NCI-H2107 (cell line): ENCODE results near the gene DNER.
"Not testable (repeated sequence)": the region's sequence is repeated elsewhere in the genome, so short reads cannot be mapped to it uniquely, and the experiment has no call there.

ENCODE experiments used
- DNase-seq: peaks from one replicate; lab custom pipeline; 2025; lab: John Stamatoyannopoulos, UW

The DNER gene

DNA sequence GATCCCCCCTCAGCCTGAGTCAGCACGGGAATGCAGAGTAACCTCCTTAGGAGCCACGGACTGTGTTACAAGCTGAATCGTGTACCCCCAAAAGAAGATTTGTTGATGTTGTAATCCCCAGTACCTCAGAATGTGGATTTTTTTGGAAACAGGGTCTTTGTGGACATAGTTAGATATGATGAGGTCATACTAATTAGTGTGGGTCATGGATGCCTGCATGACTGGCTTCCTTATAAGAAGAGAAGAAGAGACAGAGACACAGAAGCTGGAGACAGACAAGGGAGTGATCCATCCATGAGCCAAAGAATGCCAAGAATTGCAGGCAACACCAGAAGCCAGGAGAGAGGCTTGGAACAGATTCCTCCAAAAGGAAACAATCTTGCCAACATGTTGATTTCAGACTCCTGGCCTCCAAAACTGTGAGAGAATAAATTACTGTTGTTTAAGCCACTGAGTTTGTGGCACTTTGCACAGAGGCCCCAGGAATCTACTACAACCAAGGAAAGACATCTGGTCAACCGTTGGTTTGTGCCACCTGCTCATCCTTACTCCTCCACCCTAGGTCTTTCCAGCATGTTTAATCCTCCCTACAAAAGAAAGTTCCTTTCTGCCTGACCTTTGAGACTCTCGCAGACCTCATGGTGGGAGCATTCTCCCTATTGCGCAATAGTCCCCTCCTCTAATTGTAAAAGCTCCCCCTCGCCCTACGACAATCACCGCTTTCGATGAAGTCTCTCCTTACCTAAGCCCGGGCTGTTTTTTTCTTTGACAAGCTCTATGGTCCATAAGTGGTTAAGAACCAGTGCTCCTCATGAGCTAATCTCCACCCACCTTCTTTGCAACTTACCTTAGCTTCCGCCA lies 91.6 kb downstream of the DNER start:
- DNase-seq: no peak

DNA sequence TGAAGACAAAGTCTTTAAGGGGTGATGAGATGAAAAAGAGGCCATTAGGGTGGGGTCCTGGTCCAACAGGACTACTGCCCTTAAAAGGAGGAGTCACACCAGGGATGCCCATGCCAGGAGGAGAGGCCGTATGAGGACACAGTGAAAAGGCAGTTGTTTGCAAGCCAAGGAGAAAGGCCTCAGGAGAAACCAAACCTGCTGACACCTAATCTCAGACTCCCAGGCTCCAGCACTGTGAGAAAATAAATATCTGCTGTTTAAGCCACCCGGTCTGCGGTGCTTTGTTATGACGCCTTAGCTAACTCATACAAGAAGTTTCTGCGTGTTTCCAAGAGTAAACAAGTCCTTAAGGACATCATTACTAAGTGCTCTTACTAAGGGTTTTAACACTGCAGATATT lies 93.6 kb downstream of the DNER start:
- DNase-seq: no peak

DNA sequence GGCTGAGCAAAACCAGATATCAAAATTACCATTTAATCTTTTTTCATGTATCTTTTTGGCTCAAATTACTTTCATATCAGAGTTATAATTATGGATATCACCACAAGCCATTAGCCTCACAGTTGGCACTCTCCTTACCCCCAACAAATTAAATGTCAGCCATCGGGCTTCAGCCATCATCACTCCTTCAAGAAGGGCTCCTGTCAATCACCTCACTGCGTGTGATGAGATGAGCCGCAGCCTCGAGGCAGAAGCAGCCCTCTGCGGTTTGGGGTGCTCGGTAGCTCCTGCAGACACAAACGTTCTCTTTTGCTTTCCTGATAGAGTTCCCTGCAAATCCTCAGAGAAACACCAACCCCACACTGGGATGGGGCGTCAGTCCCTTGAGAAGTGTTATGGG lies 94.1 kb downstream of the DNER start:
- DNase-seq: no peak

DNA sequence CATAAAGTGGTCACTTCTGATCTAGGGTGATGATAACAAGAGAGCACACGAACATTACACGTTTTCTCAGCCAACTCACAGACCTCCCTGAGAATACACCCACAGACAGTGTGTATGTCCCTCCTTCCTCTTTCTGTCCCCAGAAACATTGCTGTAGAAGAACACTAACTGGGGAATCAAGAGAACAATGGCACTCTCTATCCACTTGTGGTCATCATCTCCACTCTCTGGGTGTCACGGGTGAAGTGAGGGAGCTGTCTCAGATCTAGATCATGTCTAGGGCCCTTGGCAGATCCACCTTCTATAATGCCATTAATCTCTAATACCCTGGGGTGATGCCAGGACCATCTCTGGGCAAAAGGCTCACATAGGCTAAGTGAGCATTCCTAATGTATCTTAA lies 97.9 kb downstream of the DNER start:
- no peak for DNase-seq

DNA sequence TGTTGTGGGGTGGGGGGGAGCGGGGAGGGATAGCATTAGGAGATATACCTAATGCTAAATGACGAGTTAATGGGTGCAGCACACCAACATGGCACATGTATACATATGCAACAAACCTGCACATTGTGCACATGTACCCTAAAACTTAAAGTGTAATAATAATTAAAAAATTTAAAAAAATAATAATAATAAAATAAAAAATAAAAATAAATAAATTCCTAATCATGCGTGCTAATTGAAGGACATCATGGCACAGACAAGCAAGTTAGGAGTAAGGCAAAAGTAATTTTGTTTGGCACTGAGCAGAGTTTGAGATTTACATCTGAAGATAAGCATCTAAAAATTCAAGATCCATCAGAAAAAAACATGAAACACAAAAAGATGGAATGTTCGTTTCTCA lies 100.3 kb downstream of the DNER start:
- not testable (repeated sequence) for DNase-seq

DNA sequence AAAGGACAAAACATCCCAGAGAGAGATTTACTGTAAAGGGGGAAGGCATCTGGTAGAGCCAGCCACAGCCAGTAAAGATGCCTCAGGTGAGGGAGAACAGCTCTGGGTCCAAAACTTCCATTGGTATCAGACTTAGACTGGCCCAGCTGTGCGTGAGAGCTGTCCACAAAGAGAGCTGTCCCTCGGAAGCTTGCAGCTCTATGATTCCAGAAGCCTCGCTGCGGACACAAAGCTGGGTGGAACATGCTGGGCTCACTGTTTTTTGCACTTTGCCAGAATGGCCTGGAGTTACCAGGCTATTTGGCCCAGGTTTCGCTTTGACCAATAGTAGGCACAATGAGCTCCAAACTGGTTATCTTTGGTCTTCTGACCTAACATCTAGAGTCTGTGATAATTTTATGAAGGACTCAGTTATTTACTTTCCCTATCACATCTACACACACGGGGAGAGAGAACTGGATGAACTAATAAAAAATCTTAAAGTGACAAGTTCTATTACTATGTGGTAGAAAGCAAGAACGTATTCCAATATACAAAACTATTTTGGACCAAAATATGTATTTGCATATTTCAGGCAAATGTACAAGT lies 101.9 kb downstream of the DNER start:
- no peak for DNase-seq

DNA sequence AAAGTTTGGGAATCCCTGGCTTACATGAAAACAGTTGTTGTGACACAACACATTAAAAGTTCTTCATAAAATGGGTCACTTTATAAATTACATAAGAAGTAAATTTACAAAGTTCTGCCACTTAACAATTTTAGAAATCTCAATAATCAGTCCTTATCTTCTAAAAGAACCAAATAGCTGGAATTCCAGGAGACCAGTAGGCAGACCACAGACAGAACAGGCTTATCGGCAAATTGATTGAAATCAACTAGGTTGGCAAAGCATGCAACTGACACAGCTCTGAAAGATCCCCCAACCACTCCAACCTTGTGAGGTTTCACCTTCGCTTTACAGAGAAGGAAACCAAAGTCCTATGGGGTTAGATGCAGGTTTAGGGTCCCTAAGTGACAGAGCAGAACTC lies 103.0 kb downstream of the DNER start:
- DNase-seq: no peak

DNA sequence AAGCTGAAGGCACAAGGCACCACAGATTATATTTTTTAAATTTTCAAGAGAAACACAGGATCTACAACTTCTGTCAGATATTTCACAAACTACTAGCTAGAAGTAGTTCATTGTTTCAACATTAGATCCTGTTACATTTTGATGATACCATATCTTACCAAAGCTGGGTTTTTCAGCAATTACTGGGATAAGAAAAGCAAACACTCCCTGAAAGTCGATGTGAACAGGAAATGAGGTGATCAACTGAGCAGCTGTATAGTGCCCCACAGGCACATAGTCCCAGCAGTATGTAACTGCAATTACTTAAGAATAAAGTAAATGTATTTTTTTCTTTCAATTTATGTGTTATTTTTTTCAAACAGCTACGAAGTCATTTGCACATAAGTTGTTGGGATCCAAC lies 103.5 kb downstream of the DNER start:
- DNase-seq: no peak

DNA sequence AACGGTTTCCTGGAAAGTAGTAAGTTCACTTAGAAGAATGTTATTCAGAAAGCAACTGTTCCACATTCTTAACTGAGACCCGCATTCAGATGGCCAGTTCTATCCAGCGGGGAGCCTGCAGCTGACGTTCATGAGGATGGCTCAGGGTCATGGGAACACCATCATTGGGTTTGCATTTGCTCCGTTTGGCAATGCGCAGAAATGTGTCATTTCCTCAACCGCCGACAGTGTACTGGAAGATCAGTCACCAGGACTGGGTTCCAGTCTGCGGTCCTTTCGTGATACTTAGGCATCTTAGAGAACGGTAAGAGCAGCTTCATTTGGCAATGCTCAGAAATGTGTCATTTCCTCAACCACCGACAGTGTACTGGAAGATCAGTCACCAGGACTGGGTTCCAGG lies 104.0 kb downstream of the DNER start:
- DNase-seq: no peak

DNA sequence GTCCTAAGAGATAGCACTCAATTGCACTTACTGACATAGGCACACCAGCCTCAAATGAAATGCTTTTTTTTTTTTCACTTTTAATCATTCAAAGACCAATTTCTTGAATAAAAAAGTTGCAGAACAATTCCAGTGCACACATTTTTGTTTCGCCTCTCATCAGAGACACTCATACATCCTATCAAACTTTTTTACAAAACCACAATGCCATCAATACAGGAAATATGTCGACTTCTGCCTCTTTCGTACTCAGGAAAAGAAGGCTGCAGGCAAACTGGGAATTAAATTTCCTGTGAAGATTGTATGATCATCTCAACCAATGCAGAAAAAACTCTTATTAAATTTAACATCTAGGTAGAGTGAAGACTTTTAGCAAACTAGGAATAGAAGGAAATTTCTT lies 112.4 kb downstream of the DNER start:
- no peak for DNase-seq

DNA sequence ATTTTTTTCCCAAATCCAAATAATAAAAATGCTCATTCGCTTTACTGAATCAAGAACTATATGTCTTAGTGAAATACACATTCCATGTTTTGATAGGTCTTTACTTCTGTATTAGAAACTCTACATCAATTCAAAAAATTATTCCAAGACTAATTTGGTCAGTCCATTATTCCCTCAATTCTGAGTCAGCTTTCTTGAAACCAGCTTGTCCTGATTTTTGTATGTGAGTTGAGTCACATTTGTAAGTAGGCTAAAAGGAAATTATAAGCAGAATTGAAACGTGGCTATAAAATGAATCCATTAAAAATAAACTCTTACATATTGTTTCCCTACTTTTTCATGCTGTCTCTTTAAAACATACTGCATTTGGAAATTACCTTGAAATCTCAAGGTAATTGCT lies 113.0 kb downstream of the DNER start:
- DNase-seq: no peak

DNA sequence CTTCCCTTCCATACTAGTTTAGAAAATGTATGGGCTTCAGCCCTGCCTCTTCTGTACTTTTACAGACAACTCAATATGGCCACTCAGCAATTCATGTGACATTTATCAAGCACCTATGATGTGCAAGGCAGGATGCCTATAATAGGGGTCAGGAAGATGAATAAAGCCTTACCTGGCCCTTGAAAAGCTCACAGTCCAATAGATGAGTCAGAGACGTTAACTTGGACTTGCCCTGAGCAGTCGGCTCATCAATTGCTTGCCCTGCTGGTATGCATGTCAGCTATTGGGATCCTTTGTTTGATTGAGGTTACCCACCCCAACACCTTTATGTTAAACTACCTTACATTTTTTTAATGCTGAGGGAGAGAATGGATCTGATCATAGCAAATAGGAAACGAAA lies 116.1 kb downstream of the DNER start:
- no peak for DNase-seq

DNA sequence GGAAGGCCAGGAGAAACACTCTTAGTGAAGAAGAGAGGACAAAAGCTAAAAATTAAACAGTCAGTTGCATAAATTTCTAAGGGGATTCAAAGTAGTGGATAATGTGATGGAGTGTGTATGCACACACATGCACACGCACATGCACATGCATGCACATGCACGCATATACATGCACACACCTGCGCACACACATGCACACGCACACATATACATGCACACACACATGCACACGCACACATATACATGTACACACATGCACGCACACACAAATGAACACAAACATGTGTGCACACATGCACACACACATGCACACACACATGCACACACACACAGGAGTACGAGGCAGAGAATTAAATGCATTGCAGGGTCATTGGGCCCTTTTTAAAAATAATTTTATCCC lies 117.6 kb downstream of the DNER start:
- no peak for DNase-seq

DNA sequence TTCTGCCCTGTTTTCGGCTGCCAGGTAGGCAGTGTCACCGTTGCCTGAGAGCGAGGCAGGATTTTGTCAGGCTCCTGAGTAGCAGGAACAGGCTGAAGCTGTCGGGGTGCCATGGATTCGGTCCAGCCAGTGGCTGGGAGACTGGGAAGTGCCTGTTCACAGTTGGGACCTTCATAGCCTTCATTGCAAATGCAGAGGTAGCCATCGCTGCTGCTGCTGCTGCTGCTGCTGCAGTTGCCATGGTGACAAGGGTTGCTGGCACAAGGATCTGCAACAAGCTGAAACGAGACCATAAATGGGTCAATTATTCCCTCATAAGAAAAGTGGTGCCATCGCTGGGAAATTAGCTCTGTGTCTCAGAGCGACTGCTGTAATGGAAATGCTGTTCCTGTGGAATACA lies 122.7 kb downstream of the DNER start:
- DNase-seq: no peak

DNA sequence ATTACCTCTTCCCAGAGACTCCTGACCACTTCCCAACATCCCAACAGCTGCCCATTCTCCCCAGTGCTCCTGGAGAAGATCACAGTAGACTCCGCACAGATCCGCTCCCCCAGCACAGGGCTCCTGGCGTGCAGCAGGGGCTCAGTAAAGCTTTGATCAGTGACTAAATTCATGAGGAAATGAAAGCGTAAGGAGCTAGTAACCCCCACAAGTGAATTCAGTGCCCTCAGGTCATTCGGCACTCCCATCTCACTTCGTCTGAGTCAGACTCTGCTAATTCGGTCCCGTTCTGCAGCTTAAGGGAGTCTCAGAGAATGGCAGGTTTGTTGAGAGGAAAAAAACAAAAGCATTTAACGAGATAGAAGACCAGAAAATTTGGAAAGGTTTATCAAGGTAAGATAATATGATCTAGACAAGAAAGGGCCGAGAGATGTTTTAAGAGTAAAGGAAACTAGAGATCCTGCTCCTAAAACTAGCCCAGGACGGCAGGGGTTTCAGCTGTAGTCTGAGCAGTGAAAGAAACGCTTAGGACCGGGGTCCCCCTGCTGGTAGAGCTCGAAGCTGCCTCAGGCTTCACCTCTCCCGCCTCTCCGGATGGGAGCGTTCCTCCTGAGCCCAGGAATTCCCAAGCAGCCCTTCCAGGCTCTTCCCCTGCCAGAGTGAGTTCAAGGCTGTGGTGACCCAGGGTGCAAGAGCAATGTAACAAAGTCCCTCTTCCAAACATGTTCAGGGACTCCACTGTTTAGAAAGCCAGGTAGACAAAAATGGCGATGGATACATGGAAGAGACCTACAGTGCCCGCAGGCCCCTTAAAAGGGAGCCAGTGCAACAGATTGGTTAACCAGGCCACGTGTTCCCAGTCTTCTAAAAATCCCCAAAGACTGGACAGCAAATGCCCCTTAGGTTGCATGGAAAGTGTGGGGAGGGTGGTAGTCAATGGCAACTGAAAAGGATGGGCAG lies 127.3 kb downstream of the DNER start:
- DNase-seq: peak; percentile 34

DNA sequence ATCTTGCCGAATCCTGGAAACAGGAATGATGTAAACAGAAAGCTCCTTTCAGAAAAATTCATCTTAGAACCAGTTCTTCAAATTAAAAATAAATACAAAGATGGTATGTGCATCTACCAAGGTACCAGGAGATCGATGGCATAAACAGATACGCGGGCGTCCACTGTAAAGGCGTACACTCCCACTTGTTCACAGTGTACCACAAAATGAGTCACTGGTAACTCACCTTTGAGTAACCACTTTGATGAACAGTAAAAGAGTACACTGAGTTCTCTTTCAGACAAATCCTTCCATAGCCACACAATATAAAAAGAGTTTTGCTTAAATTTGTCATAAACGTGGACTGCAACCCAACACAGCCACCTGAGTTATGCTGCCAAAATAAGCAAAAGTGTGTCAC lies 128.3 kb downstream of the DNER start:
- DNase-seq: no peak

DNA sequence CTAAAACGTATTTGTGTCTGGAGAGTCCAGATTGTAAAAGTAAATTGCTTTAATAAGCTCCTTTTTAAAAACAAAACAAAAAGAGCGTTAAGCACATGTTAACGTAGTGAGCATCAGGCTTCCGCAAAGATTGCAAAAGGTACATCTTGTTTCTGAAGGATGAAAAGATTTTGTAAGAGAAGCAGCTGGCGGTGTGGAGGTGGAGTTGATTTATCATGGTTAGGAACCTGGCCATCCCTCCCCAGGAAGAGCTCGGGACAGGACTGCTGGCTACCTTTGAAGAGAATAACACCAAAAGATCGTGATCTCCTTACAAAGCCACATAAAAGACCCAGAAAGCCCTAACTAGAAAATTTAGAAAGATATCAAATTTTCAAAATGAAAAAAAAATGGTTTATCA lies 132.2 kb downstream of the DNER start:
- no peak for DNase-seq

DNA sequence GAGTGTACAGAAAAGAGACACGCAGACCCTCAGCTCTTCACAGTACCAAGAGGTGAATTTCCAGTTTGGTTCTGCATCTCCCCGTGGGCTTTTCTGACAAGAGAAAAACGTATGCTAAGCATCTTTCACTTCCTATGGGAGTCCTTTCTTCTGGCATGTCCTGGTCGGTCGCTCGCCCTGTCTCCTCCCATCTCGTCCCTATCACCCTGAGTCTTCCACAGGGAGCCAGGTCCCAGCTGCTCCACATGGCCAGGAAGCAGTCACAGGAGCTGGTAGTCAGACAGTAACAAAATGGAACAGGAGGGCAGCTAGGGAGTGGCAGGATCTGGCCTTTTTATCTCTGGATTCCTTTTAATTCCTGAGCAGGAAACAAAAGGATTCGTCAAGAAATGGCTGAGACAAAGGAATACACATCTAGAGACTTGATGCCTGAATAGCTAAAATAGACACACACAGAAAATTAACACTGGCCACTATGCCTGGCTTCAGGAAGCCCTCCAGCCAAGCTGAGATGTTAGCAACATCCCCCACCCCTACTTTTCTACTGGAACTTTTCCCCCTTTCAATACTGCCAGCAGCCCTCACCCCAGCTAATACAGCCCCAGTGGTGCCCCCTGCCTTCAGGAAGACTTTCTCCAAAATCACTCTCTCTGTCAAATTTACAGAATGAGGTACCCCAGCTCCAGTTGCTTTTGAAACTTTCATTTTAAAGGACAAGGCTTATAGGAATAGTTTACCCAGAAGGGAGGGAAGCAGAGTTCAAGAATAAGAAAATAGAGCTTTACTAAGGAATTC lies 136.1 kb downstream of the DNER start:
- no peak for DNase-seq

DNA sequence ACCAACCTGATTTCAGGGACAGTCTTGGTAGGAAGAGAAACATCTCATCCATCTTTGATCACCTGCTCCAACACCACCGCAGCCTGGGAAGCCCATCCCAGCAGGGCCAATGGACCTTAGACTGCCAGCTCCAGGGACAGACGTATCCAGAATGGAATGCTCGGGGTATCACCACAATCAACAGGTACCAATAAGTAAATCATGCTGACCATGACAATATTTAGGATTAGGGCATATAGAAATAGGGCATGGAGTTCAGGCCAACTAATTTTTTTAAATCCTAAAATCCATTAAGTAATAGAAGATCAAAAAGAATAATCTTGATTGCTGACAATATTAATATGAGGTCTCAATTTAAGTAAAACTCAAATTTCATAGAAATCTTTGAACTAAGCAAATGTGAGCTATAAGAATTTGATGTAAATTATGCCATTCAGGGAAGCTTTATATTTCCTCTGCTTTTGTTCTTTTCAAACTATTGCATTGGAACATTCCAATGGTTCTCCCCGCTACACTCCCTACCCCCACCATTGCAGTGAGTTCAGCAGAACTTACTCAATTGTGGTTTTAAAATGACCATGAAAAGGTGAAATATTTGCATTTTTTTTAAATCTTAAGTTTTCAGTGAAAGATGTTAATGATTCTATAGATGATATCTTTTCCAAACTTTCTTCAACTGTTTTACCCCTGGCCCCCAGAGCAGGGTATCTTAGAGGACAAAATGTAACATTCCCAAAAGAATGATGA lies 138.6 kb downstream of the DNER start:
- DNase-seq: no peak

DNA sequence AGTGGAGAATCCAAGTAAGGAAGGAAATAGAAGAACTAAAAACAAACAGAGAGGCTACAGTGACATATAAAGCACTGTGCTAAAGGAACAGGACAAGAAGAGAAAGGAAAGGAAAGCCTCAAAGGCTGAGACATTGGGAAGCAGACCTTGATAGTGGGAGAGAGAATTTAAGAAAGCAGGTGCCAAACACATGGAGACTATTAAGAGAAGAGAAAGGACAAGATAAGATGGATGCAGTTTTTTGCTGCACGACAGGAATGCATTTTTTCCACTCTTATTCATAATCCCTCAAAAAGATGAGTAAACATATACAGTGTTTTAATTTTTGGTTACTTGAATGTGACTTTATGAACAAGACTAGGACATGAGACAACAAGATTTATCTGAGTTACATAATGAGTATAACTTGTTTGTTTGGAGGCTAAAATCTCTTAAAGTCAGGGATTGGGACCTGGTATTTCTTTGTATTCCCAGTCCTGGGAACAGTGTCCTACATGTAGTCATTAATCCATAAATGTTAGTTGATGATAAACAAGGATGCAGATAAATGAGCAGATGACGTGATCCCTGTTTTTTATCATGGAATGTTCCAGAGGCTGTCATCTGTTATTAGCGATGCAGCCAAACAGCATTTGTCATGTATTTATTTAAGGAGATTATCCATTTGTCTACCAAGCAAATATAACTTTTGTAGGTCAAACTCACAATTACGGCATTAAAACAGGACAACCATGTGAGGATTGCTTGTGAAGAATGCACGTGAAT lies 141.7 kb downstream of the DNER start:
- no peak for DNase-seq
